DLD1 (cell line): Measurements from ENCODE around the gene UBL5.
"Not testable (repeated sequence)": the region's sequence is repeated elsewhere in the genome, so short reads cannot be mapped to it uniquely, and the experiment has no call there.

Experiments used
- in situ Hi-C: cut with HindIII; loops from 2 replicates; pipeline ENCODE4 v1.10.0; 2017; ENCODE audit warnings: low sequenced_read_pairs

Gene UBL5

GRCh38 chr19:9827289-9828238 lies at the start of gene UBL5:
TSS of gene UBL5 (plus strand) at chr19:9827918. CDS start at chr19:9828338, 420 bp downstream.
- in situ Hi-C loops, result no loop called here

- in situ Hi-C loops, result no loop called here
Observed at GRCh38 chr19:9782338-9782737, 45.4 kb upstream of the UBL5 start.

- in situ Hi-C loops, result not testable (repeated sequence)
Observed at GRCh38 chr19:9784163-9784496, 43.6 kb upstream of the UBL5 start.

GRCh38 chr19:9785367-9786331 lies 42.1 kb upstream of the UBL5 start:
- in situ Hi-C loops, result no loop called here

GRCh38 chr19:9786342-9786741 lies 41.4 kb upstream of the UBL5 start:
- in situ Hi-C loops, result no loop called here

GRCh38 chr19:9786819-9787218 lies 40.9 kb upstream of the UBL5 start:
- in situ Hi-C loops, result no loop called here

GRCh38 chr19:9788604-9789003 lies 39.1 kb upstream of the UBL5 start:
- in situ Hi-C loops, result not testable (repeated sequence)

- in situ Hi-C loops, result no loop called here
Observed at GRCh38 chr19:9789066-9789465, 38.7 kb upstream of the UBL5 start.

- in situ Hi-C loops, result not testable (repeated sequence)
Observed at GRCh38 chr19:9789579-9789978, 38.1 kb upstream of the UBL5 start.

GRCh38 chr19:9791073-9791367 lies 36.7 kb upstream of the UBL5 start:
- in situ Hi-C loops, result not testable (repeated sequence)

- in situ Hi-C loops, result no loop called here
Observed at GRCh38 chr19:9791552-9792205, 36.0 kb upstream of the UBL5 start.

GRCh38 chr19:9792206-9793070 lies 35.3 kb upstream of the UBL5 start:
- in situ Hi-C loops, result no loop called here

GRCh38 chr19:9793071-9793591 lies 34.6 kb upstream of the UBL5 start:
- in situ Hi-C loops, result no loop called here

GRCh38 chr19:9796113-9796773 lies 31.5 kb upstream of the UBL5 start:
- in situ Hi-C loops, result no loop called here

GRCh38 chr19:9797871-9798270 lies 29.8 kb upstream of the UBL5 start:
- in situ Hi-C loops, result no loop called here

- in situ Hi-C loops, result no loop called here
Observed at GRCh38 chr19:9799162-9799561, 28.6 kb upstream of the UBL5 start.

GRCh38 chr19:9801976-9802375 lies 25.7 kb upstream of the UBL5 start:
- in situ Hi-C loops, result no loop called here

GRCh38 chr19:9806803-9807202 lies 20.9 kb upstream of the UBL5 start:
- in situ Hi-C loops, result no loop called here
